NK-92 (cell line): ENCODE measurements around the gene SMG5.
"Not testable (repeated sequence)": the region's sequence is repeated elsewhere in the genome, so short reads cannot be mapped to it uniquely, and the experiment has no call there.

Experiments used
- DNase-seq: peaks from one replicate; lab custom pipeline; 2025; ENCODE audit not compliant: unreplicated experiment; lab: John Stamatoyannopoulos, UW

Gene SMG5

DNA sequence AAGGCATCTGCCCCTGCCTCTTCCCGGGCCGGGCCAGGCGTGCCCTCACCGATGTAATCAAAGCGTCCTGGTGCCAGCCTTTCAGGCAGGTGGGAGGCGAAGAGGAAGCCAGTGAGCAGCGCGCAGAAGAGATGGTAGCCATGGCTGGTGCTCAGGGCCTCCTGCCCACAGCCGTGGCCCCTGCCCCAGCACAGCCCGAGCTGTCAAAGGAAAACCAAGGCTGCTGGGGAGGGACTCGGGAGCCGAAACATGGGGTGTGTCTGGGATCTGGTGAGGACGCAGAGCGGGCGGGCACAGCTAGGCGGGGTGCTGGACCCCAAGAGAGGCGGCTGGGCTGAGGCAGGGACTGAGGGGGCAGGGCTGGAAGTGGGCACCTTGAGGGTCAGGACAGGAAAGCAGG lies 37.9 kb downstream of the SMG5 start:
- no peak for DNase-seq

DNA sequence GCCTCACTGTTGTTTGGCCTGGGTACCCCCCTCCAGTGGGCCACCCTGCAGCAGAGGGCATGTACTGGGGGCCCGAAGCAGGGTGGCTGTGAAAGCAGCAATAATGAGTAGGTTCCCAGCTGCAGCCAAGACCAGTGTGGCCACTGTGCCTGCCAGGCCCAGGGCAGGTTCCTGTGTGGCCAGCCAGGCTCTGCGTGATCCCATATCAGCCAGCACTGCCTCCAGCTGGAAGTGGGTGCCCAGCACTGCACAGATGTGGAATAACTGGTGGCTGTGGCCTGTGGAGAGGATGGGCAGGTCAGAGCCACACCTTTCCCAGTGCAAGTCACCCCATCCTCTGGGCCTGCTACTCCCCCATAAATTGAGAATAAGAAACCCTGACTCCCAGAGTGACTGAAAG lies 38.5 kb downstream of the SMG5 start:
- no peak for DNase-seq

DNA sequence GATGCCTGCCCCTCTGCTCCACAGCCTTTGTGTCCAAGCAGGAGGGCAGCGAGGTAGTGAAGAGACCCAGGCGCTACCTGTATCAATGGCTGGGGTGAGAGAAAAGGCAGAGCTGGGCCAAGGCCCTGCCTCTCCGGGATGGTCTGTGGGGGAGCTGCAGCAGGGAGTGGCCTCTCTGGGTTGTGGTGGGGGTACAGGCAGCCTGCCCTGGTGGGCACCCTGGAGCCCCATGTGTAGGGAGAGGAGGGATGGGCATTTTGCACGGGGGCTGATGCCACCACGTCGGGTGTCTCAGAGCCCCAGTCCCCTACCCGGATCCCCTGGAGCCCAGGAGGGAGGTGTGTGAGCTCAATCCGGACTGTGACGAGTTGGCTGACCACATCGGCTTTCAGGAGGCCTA lies 39.9 kb downstream of the SMG5 start:
- DNase-seq = no peak

DNA sequence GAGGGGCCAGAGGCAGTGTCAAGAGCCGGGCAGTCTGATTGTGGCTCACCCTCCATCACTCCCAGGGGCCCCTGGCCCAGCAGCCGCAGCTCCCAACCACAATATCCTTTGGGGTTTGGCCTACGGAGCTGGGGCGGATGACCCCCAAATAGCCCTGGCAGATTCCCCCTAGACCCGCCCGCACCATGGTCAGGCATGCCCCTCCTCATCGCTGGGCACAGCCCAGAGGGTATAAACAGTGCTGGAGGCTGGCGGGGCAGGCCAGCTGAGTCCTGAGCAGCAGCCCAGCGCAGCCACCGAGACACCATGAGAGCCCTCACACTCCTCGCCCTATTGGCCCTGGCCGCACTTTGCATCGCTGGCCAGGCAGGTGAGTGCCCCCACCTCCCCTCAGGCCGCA lies 40.7 kb downstream of the SMG5 start, which contains the start of gene BGLAP:
TSS of gene BGLAP (plus strand) at position 259 of the 400 bp plus-strand sequence. CDS start at position 307, 48 bp downstream.
- no peak for DNase-seq

DNA sequence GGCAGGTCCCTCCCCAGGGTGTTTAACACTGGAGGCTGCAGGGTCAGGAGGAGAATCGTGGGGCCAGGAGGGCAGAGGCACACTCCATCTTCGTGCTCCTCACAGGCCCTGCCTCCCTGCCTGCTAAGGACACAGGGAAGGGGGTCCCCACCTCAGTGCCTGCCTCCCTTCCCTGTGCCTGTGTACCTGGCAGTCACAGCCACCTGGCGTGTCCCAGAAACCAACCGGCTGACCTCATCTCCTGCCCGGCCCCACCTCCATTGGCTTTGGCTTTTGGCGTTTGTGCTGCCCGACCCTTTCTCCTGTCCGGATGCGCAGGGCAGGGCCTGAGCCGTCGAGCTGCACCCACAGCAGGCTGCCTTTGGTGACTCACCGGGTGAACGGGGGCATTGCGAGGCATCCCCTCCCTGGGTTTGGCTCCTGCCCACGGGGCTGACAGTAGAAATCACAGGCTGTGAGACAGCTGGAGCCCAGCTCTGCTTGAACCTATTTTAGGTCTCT lies 41.3 kb downstream of the SMG5 start:
- no peak for DNase-seq

DNA sequence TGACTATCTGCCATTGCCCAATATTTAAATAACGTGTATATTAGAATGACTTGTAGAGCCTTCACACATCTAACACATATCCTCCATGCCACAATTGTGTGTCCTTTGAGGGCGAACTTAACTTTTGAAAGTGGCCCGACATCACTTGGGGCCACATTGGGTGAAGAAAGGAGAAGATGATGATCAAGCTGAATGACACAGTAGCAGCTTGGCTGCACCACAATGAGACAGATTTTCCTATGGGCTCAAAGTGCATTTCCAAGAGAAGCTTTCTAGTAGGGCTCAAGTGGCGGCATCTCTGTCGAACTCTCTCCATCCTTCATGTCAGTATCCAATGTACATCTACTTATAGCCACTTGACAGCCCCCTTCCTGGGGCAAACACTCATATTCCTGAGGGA lies 44.4 kb downstream of the SMG5 start:
- DNase-seq = no peak

- DNase-seq = no peak
These were observed 46.5 kb downstream of the SMG5 start for GRCh38 chr1:156236164-156236563.

GRCh38 chr1:156233426-156234127 lies 49.0 kb downstream of the SMG5 start:
- DNase-seq = no peak

DNA sequence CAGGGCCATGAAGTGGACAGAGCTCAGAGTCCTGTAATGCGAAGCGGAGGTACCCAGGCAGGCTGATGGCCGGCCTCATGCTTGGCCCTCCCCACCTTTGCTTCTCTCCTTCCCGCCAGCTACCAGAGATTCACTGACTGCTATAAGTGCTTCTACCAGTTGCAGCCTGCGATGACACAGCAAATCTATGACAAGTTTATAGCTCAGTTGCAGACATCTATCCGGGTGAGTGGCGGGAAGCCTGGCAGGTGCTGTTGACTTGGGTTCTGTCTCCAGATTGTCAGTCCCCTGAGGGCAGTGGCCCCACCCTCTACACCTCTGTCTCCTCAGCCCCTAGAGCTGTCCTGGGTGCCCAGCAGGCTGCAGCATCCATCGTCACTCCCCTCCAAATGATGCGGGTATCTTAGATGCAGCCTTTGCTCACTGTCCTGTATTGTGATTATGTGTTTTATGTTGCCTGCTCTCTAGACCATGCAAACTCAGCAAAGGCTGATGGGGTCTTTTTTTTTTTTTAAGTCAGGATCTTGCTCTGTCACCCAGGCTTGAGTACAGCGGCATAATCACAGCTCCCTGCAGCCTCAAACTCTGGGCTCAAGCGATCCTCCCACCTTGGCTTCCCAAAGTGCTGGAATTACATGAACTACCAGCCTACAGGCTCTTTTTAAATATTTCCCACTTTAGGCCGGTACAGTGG lies 50.3 kb downstream of the SMG5 start:
- DNase-seq = no peak

DNA sequence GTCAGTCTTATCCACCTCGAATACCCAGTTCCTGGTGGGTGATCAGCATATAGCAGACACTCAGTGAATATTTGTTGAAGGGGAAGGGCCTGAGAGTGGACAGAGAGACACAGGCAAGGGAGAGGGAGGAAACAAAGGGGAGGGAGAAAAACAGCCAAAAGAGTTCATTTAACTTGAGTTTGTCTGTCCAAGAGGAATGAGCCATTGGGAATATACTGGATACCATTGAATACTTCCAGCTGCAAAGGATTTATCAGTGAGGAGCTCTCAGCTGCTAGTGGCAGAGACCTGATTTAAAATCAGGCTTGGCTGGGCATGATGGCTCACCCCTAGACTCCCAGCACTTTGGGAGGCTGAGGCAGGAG lies 52.2 kb downstream of the SMG5 start:
- no peak for DNase-seq

DNA sequence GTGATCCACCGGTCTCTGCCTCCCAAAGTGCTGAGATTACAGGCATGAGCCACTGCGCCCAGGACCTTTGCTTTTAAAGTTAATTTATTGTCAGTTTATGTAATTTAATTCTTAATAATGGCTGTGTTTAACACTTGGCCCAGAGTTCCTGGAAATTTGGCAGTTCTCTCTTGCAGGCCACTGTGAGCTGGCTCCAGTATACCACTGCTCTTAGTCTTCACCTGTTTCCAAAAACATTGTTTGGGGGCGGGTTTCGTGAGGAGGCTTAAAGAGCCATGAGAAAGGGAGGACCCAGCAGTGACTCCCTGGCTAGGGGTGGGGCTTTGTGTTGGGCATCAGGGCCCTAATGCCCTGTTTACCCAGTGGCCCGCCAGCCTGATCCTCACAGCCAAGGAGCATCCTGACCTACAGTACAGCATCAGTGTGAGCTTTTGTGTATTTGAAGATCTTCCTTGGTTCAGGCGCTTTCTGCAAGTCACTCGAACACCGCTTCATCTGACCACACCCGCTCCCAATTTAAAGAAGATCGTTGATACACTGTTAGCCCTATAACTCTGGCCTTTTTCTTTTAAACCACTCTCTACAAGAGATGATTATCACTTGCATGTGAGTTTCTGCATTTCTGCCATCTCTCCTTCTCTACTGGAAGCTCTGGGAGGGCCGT lies 52.7 kb downstream of the SMG5 start:
- DNase-seq = no peak

GRCh38 chr1:156228501-156228900 lies 54.1 kb downstream of the SMG5 start:
- DNase-seq = no peak

GRCh38 chr1:156226782-156227181 lies 55.8 kb downstream of the SMG5 start:
- no peak for DNase-seq

GRCh38 chr1:156226116-156226538 lies 56.5 kb downstream of the SMG5 start:
- no peak for DNase-seq

DNA sequence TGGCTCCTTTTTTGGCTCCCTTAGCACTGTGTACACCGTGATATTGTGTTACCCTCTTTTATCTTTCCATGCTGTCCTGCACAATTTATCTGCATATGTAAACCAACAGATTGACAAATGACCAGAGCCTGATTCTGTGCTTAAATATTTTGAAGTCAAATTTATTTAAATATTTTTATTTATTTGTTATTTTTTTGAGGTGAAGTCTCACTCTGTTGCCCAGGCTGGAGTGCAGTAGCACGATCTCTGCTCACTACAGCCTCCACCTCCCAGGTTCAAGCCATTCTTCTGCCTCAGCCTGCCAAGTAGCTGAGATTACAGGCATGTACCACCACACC lies 57.0 kb downstream of the SMG5 start:
- no peak for DNase-seq

GRCh38 chr1:156221986-156222692 lies 60.5 kb downstream of the SMG5 start:
- DNase-seq = no peak

- no peak for DNase-seq
These were observed 62.4 kb downstream of the SMG5 start for GRCh38 chr1:156220226-156220625.

- no peak for DNase-seq
These were observed 64.8 kb downstream of the SMG5 start for GRCh38 chr1:156217871-156218270.

DNA sequence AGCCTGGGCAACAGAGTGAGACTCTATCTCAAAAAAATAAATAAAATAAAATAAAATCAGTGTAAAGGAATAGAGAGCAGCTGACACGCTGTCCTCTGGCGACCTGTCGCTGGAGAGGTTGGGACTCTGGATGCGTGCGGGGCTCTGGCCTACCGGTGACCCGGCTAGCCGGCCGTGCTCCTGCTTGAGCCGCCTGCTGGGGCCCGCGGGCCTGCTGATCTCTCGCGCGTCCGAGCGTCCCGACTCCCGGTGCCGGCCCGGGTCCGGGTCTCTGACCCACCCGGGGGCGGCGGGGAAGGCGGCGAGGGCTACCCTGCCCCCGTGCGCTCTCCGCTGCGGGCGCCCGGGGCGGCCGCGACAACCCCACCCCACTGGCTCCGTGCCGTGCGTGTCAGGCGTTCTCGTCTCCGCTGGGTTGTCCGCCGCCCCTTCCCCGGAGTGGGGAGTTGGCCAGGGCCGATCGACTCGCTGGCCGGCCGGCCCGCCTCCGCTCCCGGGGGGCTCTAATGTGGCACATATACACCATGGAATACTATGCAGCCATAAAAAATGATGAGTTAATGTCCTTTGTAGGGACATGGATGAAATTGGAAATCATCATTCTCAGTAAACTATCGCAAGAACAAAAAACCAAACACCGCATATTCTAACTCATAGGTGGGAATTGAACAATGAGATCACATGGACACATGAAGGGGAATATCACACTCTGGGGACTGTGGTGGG lies 66.1 kb downstream of the SMG5 start:
- DNase-seq = not testable (repeated sequence)

GRCh38 chr1:156214024-156214748 lies 68.4 kb downstream of the SMG5 start:
- no peak for DNase-seq
